Airway epithelial cell (primary cell): ENCODE data around the gene OR13C4. TPM values are rescaled to one million over a fixed set of nuclear protein-coding genes. Genes with fewer than 3 reads are reported as not detected.

Source experiments
- total RNA-seq: library from RNA; depleted of rRNA; stranded (reverse); fragments of >200 nt; gene quantifications from 2 replicates; pipeline ENCODE4 v1.2.3, GENCODE V29; 2015

The OR13C4 gene
- not detected in 2 replicates for total RNA-seq

GRCh38 chr9:104527109-104527508 lies at the start of gene OR13C4:
Gene OR13C4, minus strand, starts transcription at chr9:104527209. Its CDS starts 0 bp downstream, at chr9:104527209.

GRCh38 chr9:104568868-104569267 lies 41.9 kb upstream of the OR13C4 start, which contains the start of gene OR13C8:
Gene OR13C8, plus strand, starts transcription at chr9:104569168. Its CDS starts 0 bp downstream, at chr9:104569168.

GRCh38 chr9:104536756-104537155 lies 9.7 kb upstream of the OR13C4 start, which contains the start of gene OR13C3:
Gene OR13C3, minus strand, starts transcription at chr9:104536856. Its CDS starts 133 bp downstream, at chr9:104536723.

GRCh38 chr9:104503963-104504362 lies 23.0 kb downstream of the OR13C4 start, which contains the start of gene OR13F1:
Gene OR13F1, plus strand, starts transcription at chr9:104504263. Its CDS starts 0 bp downstream, at chr9:104504263.

Other genes with a start within 250 kb of the OR13C4 start
- not detected in 2 replicates for gene OR13F1, start 22.9 kb downstream of the OR13C4 start, total RNA-seq
- not detected in 2 replicates for gene OR13C3, start 9.6 kb upstream of the OR13C4 start, total RNA-seq
- gene OR13C8, start 42.0 kb upstream of the OR13C4 start, total RNA-seq: not detected in 2 replicates
- not detected in 2 replicates for gene OR13C5, start 72.2 kb upstream of the OR13C4 start, total RNA-seq
- gene OR13C2, start 78.4 kb upstream of the OR13C4 start, total RNA-seq: not detected in 2 replicates
- gene OR13C9, start 91.0 kb upstream of the OR13C4 start, total RNA-seq: not detected in 2 replicates
- gene OR13D1, start 167.3 kb upstream of the OR13C4 start, total RNA-seq: not detected in 2 replicates
- 18.7 and 24.6 TPM in 2 replicates for gene NIPSNAP3A, start 220.5 kb upstream of the OR13C4 start, total RNA-seq
- gene NIPSNAP3B, start 236.9 kb upstream of the OR13C4 start, total RNA-seq: 0.35 and 0.37 TPM in 2 replicates